Body of pancreas (tissue), 4 donors: ENCODE measurements around the gene FAM72A. TPM values are rescaled to one million over a fixed set of nuclear protein-coding genes. Genes with fewer than 3 reads are reported as not detected.
A peak's percentile ranks its signal among the peaks of the same experiment; 100 is the strongest.

Experiments used
- ATAC-seq: fragments of 150-250 bp; one replicate; pipeline ENCODE4 v1.9.1; 2016
- DNase-seq, 4 donors: peaks; one replicate each; pipeline ENCODE4 v3.0.0-alpha.2; 2019
- H3K27ac ChIP-seq, 4 donors: fragments of 200-600 bp; sonication (generic); 1 replicate in 3 of 4; 2 replicates in 1 of 4; pipeline versions ENCODE4 v1.5.1 to v1.6.1; 2016 to 2019; ENCODE audit warnings: mild to moderate bottlenecking in 1 of 4, mixed read lengths in 1 of 4, moderate library complexity in 1 of 4
- H3K27me3 ChIP-seq, 2 donors: fragments of 200-600 bp; sonication (generic); one replicate each; pipeline ENCODE4 v1.6.0; 2016; ENCODE audit warnings: mild to moderate bottlenecking in 1 of 2
- H3K36me3 ChIP-seq, 2 donors: fragments of 200-600 bp; sonication (generic); replicated peaks in 1 of 2; 2 replicates each; pipeline ENCODE4 v1.5.1; 2016; ENCODE audit warnings: low read depth in 2 of 2; ENCODE audit not compliant: insufficient read depth in 1 of 2
- H3K4me1 ChIP-seq: fragments of 200-600 bp; sonication (generic); one replicate; pipeline ENCODE4 v1.6.0; 2016
- H3K4me3 ChIP-seq, 2 donors: fragments of 200-600 bp; sonication (generic); 1 replicate in 1 of 2; 2 replicates in 1 of 2; pipeline ENCODE4 v1.5.1; 2016 to 2019
- H3K9me3 ChIP-seq, 3 donors: fragments of 200-600 bp; sonication (generic); 1 replicate in 2 of 3; 2 replicates in 1 of 3; pipeline ENCODE4 v1.5.1; 2016
- CTCF ChIP-seq, 7 experiments: fragments of 450-650 bp in 4 of 7; fragments of 200-600 bp in 3 of 7; sonication (generic) in 3 of 7; IDR thresholded peaks; one replicate each; pipeline ENCODE4 v1.5.1; 2016 to 2019; ENCODE audit warnings: antibody characterized with exemption in 7 of 7
- POLR2A ChIP-seq, 3 donors: fragments of 450-650 bp; IDR thresholded peaks; one replicate each; pipeline ENCODE4 v1.6.1; 2016; ENCODE audit warnings: antibody characterized with exemption in 3 of 3, mild to moderate bottlenecking in 2 of 3
- WGBS, 2 donors: methylation state at CpG; one replicate each; pipeline ENCODE4 v1.1.5; 2017; 5-methylcytosine and 5-hydroxymethylcytosine counted together
- intact Hi-C: fragments of 100-400 bp; cut with DNase I; formaldehyde crosslinking; loops from one replicate; pipeline ENCODE4 v1.15.1; 2023
- total RNA-seq, 2 donors: library from RNA; depleted of rRNA; stranded (reverse); fragments of >200 nt; gene quantifications; one replicate each; pipeline ENCODE4 v1.1.0, GENCODE V29; 2016

FAM72A gene
- total RNA-seq, 2 donors from 2014 or later: 11.9 TPM; not detected in 1

- ATAC-seq: no peak
- WGBS, 2 donors: 53 to 56% methylated on average over 2 of the region's 2 CpGs
- TF ChIP-seq POLR2A (IDR thresholded peaks at IDR 0.05) (no peak), CTCF (IDR thresholded peaks at IDR 0.05) (no peak)
These were observed 59.9 kb downstream of the FAM72A start for GRCh38 chr1:206142770-206143169.

GRCh38 chr1:206142011-206142410, 60.6 kb downstream of the FAM72A start:
- TF ChIP-seq POLR2A (IDR thresholded peaks at IDR 0.05) (no peak), CTCF (IDR thresholded peaks at IDR 0.05) (no peak)
- WGBS, 2 donors: 78 to 82% methylated on average over 3 of the region's 3 CpGs
- peaks cover 22% of the 10 kb centered on the region for H3K4me1 ChIP-seq
- intact Hi-C loops: no loop called here
- H3K36me3 ChIP-seq: no peaks in the 10 kb centered on the region
- no peak overlapping the region for H3K27ac ChIP-seq
- no peak for ATAC-seq
- H3K27me3 ChIP-seq: no peaks in the 10 kb centered on the region
- peak in 1 of 4 donors; percentile 11 for DNase-seq
- H3K9me3 ChIP-seq: no peaks in the 10 kb centered on the region
- no peak overlapping the region for H3K4me3 ChIP-seq

More at GRCh38 chr1:206142770-206143169, 59.9 kb downstream of the FAM72A start:
- H3K4me3 ChIP-seq: no peak overlapping the region
- H3K36me3 ChIP-seq: no peaks in the 10 kb centered on the region
- DNase-seq: no peak
- no peak overlapping the region for H3K27ac ChIP-seq
- no peaks in the 10 kb centered on the region for H3K27me3 ChIP-seq
- intact Hi-C loops: no loop called here
- no peaks in the 10 kb centered on the region for H3K9me3 ChIP-seq
- peaks cover 22% of the 10 kb centered on the region for H3K4me1 ChIP-seq

GRCh38 chr1:206136241-206136640, 66.4 kb downstream of the FAM72A start:
- Histone ChIP-seq H3K4me1 (no peaks in the 10 kb centered on the region), H3K4me3 (no peak overlapping the region), H3K27ac (no peak overlapping the region), H3K9me3 (no peaks in the 10 kb centered on the region), H3K27me3 (no peaks in the 10 kb centered on the region), H3K36me3 (no peaks in the 10 kb centered on the region)
- TF ChIP-seq POLR2A (IDR thresholded peaks at IDR 0.05) (no peak), CTCF (IDR thresholded peaks at IDR 0.05) (no peak)
- 33 to 34% methylated on average over 2 of the region's 2 CpGs for WGBS, 2 donors
- DNase-seq (no peak), ATAC-seq (no peak)
- intact Hi-C loops: no loop called here

Other genes starting within 250 kb of the FAM72A start
- under 1 TPM in 1 of 2 donors, not detected in 1; 0.78 TPM for gene RAB7B, start 199.4 kb downstream of the FAM72A start, total RNA-seq
- gene CTSE, start 178.9 kb downstream of the FAM72A start, total RNA-seq: 10 to 100 TPM in 1 of 2 donors, 1 to 10 TPM in 1; 4.9 to 28.3 TPM
- under 1 TPM in 1 of 2 donors, not detected in 1; 0.52 TPM for gene RHEX, start 149.7 kb downstream of the FAM72A start, total RNA-seq
- under 1 TPM in 1 of 2 donors, not detected in 1; 0.78 TPM for gene AVPR1B, start 85.5 kb downstream of the FAM72A start, total RNA-seq
- gene SRGAP2, start 702 bp upstream of the FAM72A start, total RNA-seq: 10 to 100 TPM; 10.2 to 23.6 TPM